Effector CD4-positive, alpha-beta T cell (primary cell): ENCODE measurements around the gene ELOVL6.
"Not testable (repeated sequence)": the region's sequence is repeated elsewhere in the genome, so short reads cannot be mapped to it uniquely, and the experiment has no call there.

Experiments
- DNase-seq: peaks from one replicate; pipeline ENCODE4 v3.0.0-alpha.2; 2020

ELOVL6 gene

GRCh38 chr4:110119880-110120279 is 78.5 kb downstream of the ELOVL6 start:
- no peak for DNase-seq

DNA sequence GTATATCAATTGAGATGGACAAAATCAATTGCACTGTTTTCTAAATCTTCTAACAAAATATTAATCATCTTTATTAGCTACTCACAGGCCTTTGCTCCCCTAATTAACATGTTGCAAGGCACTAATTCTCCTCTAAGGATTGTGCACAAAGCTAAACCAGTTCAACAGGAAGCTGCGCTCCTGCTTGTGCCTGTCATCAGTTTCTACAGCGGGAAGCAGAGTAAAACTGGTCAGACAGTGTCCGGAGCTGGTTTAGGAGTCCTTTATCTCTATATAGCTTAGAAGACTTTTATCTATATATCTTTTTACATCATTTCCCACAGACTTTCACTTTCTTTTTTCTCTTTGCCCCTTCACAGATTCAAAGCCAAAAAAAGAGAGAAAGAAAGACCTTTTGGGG is 79.1 kb downstream of the ELOVL6 start:
- DNase-seq: no peak

DNA sequence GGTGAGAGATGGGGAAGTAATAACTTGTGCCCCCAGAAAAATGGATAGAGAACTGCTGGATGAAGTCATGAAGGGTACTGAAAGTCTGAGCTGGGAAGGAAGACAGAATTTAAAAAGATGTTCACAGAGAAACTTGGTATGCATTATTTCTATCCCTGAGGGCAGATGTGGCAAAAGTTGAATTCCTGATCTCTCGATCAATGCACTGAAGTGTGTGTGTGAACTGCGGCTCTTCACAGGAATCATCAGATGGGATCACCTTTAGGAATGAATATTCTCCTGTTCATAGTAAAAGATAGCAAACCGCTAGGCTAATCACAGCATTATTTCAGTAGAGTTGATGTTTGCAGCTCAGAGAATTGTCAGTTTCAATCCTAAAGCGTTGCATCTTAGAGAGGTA is 86.4 kb downstream of the ELOVL6 start:
- DNase-seq: no peak

GRCh38 chr4:110109455-110109854 is 89.0 kb downstream of the ELOVL6 start:
- DNase-seq: no peak

GRCh38 chr4:110108960-110109359 is 89.5 kb downstream of the ELOVL6 start:
- DNase-seq: no peak

GRCh38 chr4:110108422-110108821 is 90.0 kb downstream of the ELOVL6 start:
- no peak for DNase-seq

DNA sequence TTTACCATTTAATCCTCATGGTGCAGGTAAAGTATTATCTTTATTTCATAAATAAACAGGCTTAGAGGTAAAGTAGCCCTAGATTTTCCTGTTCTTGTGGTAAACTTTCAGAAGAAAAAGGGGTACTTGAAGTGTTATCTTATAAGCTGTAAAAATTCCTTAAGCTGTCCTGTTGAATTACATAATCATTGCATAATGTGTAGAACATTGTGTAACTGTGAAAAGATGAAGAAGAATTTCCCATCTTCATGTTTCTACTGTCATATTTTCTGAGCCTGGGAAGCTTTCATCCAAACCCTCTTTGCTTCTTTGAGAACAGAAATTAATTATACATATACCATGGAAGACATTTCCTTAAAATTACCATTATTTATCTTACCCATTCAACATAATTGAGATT is 90.5 kb downstream of the ELOVL6 start:
- no peak for DNase-seq

GRCh38 chr4:110106931-110107296 is 91.5 kb downstream of the ELOVL6 start:
- no peak for DNase-seq

- DNase-seq: no peak
Measured at GRCh38 chr4:110104661-110105060, 93.8 kb downstream of the ELOVL6 start.

DNA sequence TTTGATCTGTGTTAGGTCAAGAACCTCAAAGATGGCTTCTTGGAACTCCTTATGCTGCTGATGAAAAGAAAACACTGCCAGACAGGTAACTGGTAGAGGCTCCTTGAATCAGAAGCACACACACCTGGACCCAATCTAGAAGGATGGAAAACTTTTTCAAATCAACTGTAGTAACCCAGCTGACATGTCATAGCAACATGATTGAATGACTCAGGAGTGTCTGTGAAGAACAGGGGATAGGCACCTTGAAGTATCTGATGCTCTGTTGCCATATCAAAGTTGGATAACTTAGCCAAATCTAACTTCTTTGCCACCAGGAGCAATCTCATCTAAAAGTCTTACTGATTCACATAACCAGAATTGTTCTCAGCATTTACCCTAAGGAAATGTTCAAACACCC is 98.8 kb downstream of the ELOVL6 start:
- no peak for DNase-seq

- DNase-seq: no peak
Measured at GRCh38 chr4:110096405-110096804, 102.0 kb downstream of the ELOVL6 start.

DNA sequence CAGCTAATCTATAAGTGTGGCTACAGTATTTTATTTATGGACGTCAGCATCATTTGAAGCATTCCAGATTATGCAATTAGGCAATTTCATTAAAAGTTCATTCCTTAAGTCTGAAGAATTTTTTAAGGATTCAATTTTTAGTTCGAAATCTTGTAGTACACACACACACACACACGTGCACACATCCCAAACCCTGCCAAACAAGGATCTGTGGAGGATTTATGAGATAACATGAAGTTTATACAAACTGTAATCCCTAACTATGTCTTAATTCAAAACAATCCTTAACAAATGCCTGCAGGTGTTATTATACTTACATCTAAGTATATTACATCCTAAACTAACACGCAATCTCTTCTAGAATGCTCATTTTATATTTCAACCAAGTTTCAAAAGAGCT is 105.8 kb downstream of the ELOVL6 start:
- DNase-seq: no peak

- DNase-seq: no peak
Measured at GRCh38 chr4:110091434-110092140, 106.8 kb downstream of the ELOVL6 start.

DNA sequence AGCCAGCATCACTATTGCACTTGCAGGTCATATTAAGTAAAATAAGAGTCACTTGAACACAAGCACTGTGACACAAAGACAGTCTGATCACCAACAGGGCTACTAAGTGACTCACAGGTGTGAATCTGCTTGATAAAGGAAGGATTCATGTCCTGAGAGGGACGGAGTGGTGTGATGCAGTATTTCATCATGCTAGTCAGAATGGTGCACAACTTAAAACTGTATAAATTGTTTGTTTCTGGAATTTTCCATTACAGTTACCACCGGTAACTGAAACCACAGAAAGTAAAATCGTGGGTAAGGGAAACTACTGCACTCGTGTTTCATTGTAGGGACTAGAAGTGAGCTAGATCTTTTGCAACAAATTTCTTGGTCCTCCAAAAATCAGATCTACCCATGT is 109.7 kb downstream of the ELOVL6 start:
- no peak for DNase-seq

DNA sequence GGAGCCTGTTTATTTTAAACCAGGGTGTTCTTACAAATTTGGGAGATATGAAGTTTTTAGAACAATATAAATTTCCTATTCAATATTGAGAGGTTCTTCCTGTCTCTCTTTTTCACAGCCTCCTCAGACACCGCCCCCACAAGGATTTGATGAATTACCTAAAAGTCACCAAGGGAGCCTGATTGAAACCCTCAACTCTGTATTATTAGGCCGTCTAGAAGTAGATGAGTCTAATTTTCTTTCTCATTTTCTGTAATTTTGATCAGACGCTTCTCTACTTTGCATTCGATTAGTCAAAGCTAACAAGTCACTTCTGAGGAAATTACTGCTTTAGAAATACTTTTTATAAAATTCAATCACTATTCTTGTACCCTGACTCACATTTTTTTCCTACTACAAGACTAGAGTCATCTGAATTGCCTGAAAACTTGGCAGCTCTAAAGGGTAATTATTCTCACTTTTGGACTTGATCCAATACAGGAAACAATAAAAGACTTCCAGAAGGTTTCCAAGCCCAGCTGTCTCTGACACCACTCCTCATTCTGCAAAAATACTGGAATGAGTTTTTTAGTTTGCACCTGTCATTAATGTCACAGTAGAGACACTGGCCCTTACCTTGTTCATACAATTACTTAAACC is 111.2 kb downstream of the ELOVL6 start:
- no peak for DNase-seq

DNA sequence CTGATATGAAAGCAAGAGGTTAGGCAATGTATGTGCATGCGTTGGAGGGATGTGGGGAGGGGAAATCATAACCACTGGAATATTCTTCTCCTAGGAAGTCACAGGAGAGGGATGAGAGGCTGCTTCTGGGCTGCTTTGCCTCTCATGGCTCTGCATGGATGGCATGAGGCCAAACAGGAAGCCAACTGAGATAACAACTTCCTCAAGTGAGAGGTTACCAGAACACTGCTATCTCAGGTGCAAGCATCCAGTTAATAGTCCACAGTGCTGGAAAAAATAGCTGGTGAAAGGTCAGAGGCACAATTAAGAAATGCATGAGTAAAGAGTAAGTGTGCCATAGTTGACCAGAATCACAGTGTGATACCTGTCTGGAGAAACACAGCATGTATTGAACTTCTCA is 113.3 kb downstream of the ELOVL6 start:
- no peak for DNase-seq

DNA sequence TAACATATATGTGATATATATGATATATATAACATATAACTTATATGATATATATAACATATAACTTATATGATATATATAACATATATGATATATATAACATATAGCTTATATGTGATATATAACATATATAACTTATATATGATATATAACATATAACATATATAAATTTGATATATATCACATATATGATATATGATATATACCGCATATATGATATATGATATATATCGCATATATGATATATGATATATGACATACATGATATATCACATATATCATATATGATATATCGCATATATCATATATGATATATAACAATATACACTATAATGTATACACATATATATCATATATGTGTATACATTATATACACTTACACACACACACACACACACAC is 114.3 kb downstream of the ELOVL6 start:
- no peak for DNase-seq

DNA sequence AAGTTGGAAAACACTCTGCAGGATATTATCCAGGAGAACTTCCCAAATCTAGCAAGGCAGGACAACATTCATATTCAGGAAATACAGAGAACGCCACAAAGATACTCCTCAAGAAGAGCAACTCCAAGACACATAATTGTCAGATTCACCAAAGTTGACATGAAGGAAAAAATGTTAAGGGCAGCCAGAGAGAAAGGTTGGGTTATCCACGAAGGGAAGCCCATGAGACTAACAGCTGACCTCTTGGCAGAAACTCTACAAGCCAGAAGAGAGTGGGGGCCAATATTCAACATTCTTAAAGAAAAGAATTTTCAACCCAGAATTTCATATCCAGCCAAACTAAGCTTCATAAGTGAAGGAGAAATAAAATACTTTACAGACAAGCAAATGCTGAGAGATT is 120.3 kb downstream of the ELOVL6 start:
- not testable (repeated sequence) for DNase-seq

GRCh38 chr4:110076828-110077227 is 121.6 kb downstream of the ELOVL6 start:
- DNase-seq: not testable (repeated sequence)

GRCh38 chr4:110075891-110076290 is 122.5 kb downstream of the ELOVL6 start:
- DNase-seq: no peak

GRCh38 chr4:110075083-110075738 is 123.2 kb downstream of the ELOVL6 start:
- DNase-seq: no peak

GRCh38 chr4:110074570-110074969 is 123.8 kb downstream of the ELOVL6 start:
- no peak for DNase-seq

DNA sequence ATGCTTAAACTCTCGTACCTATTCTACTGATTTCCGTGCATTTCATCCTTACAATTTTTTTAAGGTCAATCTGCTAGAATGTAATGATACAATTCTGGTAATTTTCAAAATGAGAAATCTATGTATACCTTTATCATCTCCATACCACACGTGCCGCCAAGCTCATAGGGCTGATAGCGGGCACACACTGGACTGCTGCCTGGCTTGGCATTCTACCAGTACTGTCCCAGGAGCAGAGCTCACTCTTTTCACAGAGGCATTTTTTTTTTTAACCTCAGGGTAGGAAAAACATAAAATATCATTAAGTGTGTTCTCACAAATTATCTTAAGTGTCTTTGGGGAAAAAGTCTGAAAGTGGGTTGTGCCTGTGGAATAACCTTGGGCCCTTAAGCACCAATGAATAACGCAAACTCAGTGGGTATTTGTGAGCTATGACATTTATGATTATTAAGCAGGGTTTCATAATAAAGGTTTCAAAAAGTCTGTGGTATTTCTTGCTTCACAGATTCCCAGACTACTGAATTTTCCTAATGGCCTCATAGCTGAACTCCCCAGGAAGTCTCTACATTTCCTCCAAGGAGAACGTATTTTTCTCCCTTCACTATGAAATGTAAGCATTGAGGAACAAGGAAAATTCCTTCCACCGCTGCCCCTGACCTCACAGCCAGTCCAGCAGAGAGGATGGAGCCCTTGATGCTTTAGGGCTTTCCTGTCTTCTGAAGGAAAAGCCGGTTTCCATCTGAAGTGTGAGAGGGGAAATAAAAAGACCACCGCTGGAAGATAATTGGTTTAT is 125.2 kb downstream of the ELOVL6 start:
- no peak for DNase-seq

GRCh38 chr4:110071466-110071865 is 126.9 kb downstream of the ELOVL6 start:
- no peak for DNase-seq
